Prostate gland (tissue), 2 donors: ENCODE results near the gene SLC6A12.

Experiments
- POLR2A ChIP-seq: fragments of 450-650 bp; IDR thresholded peaks from one replicate; pipeline ENCODE4 v1.6.1; 2016; ENCODE audit warnings: antibody characterized with exemption, mild to moderate bottlenecking
- TF ChIP-seq, protein P1 (sequence below), 4 experiments: fragments of 200-600 bp in 2 of 4; fragments of 450-650 bp in 2 of 4; sonication (generic) in 2 of 4; IDR thresholded peaks; 1 replicate in 3 of 4; 2 replicates in 1 of 4; pipeline ENCODE4 v1.5.1; 2016 to 2019; ENCODE audit warnings: antibody characterized with exemption in 4 of 4, mild to moderate bottlenecking in 2 of 4, moderate library complexity in 2 of 4

DNA sequence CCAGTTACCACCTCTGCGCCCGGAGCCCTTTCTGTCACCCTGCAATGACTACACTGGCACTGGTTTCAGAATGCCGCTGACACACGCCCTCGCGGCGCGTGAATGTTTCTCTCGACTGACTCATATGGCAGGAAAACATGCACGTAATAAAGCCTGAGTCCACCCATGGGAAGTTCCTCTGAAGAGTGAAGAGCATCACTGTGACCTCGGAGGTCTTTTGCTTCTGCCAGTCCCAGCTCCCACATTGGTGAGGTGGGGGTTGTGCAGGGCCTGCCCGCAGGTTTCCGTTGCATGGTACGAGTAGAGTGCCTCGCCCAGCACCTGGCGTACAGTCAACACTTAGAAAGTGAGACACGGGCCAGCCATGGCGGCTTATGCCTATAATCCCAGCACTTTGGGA lies 11.1 kb upstream of the SLC6A12 start:
- TF ChIP-seq, protein P1, sequence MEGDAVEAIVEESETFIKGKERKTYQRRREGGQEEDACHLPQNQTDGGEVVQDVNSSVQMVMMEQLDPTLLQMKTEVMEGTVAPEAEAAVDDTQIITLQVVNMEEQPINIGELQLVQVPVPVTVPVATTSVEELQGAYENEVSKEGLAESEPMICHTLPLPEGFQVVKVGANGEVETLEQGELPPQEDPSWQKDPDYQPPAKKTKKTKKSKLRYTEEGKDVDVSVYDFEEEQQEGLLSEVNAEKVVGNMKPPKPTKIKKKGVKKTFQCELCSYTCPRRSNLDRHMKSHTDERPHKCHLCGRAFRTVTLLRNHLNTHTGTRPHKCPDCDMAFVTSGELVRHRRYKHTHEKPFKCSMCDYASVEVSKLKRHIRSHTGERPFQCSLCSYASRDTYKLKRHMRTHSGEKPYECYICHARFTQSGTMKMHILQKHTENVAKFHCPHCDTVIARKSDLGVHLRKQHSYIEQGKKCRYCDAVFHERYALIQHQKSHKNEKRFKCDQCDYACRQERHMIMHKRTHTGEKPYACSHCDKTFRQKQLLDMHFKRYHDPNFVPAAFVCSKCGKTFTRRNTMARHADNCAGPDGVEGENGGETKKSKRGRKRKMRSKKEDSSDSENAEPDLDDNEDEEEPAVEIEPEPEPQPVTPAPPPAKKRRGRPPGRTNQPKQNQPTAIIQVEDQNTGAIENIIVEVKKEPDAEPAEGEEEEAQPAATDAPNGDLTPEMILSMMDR (IDR thresholded peaks at IDR 0.05), result no peak
- no peak for TF ChIP-seq POLR2A
